OCI-LY3 (cell line): Measurements from ENCODE around the gene GLIS1.

Experiments used
- EZH2phosphoT487 ChIP-seq: fragments of 200-600 bp; shearing (Covaris generic); IDR thresholded peaks from 2 replicates; pipeline ENCODE4 v1.6.1; 2018; ENCODE audit warnings: antibody characterized with exemption, mixed run types, low read depth
- TF ChIP-seq, protein P1 (sequence below): fragments of 200-600, 300-600 bp; sonication (generic); IDR thresholded peaks from 2 replicates; pipeline ENCODE4 v1.5.1; 2014; ENCODE audit warnings: antibody characterized with exemption, low read length, low read depth

DNA sequence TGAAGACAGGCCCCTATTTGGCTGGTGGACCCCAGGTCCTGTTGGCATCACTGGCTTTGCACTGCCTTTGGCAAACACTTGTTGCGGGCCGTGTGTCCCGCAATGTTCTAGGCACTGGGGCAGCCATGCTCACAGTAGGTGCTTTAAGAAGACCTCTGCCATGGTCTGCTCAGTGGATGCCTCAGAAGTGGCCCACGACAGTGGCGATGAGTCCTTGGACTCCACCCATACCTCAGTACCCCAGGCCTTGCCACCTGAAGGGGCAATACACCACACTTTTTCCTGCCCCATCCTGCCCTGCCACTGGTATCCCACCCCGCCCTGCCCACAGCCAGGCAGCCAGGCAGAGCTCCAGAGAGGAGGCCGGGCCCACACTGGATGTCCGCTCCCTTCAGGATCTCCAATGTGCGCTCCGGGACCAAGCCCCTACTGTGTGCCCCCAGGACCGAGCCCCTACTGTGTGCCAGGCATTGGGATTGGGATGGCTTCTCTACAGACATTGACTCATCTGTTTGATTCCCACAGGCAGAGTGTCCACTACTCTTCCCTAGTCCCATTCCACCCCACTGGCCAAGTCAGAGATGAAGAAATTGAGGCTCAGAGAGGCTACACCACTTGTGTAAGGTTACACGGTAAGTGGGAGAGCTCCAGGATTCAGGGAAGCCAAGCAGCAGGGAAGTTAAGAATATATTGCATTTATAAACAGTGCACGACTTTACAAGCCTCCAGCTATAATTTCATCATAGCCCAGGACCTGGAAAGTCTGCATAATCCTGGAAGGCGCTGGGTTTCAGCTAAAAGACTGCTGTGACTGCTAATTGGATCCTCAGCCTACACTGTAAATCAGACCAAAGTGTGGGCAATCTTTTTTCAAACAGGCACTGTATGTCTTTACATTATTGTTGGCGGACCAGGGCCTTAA, 178.1 kb downstream of the GLIS1 start:
- TF ChIP-seq, protein P1, sequence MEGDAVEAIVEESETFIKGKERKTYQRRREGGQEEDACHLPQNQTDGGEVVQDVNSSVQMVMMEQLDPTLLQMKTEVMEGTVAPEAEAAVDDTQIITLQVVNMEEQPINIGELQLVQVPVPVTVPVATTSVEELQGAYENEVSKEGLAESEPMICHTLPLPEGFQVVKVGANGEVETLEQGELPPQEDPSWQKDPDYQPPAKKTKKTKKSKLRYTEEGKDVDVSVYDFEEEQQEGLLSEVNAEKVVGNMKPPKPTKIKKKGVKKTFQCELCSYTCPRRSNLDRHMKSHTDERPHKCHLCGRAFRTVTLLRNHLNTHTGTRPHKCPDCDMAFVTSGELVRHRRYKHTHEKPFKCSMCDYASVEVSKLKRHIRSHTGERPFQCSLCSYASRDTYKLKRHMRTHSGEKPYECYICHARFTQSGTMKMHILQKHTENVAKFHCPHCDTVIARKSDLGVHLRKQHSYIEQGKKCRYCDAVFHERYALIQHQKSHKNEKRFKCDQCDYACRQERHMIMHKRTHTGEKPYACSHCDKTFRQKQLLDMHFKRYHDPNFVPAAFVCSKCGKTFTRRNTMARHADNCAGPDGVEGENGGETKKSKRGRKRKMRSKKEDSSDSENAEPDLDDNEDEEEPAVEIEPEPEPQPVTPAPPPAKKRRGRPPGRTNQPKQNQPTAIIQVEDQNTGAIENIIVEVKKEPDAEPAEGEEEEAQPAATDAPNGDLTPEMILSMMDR: no peak
- TF ChIP-seq EZH2phosphoT487: no peak
